Stimulated activated CD4-positive, alpha-beta T cell treated with anti-CD3 and anti-CD28 coated beads, Interleukin-2, amount 100 ng/mL, for 24 hours (primary cell): ENCODE data around the gene MALT1.

Experiments
- DNase-seq, 2 donors: peaks; one replicate each; pipeline ENCODE4 v3.0.0-alpha.2; 2020

Gene MALT1

GRCh38 chr18:58654896-58655614, 16.2 kb upstream of the MALT1 start:
- no peak for DNase-seq

GRCh38 chr18:58657081-58657480, 14.2 kb upstream of the MALT1 start:
- no peak for DNase-seq

DNA sequence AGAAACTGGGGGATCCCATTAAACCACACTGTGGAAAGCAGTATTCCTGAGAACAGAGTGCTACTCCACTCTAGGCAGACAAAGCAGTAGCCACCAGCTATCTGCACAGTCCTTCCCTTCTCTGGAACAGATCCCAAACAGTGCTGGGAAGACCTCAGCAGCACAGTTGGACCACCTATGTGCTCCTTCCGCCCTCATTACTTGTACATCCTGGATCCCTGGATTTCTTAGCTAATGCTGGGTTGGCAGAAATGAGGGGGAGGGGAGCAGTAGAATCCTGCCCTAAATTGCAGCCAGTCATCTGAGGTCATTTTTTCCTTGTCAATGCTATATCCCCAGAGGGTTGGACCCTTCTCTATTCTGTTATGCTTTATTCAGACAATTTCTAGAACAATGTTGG, 13.8 kb upstream of the MALT1 start:
- no peak for DNase-seq

GRCh38 chr18:58659691-58660090, 11.6 kb upstream of the MALT1 start:
- no peak for DNase-seq

DNA sequence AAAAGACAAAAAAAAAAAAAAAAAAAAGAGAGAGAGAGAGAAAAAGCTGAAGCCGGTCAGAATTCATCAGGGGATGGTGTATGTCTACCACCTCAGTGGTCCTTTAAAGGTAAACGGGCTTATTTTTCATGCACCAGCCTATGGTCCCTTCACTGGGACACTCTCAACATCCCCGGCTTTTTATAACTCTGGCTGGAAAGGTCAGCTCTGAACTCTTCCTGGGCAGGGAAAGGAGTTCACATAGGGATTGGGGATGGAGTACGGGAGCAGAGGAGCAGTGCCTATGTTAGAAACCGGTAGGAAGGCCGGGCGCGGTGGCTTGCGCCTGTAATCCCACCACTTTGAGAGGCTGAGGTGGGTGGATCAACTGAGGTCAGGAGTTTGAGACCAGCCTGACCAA, 10.3 kb upstream of the MALT1 start:
- no peak for DNase-seq

GRCh38 chr18:58661423-58661822, 9.8 kb upstream of the MALT1 start:
- no peak for DNase-seq

GRCh38 chr18:58662118-58662517, 9.1 kb upstream of the MALT1 start:
- no peak for DNase-seq

GRCh38 chr18:58666176-58666575, 5.1 kb upstream of the MALT1 start:
- no peak for DNase-seq

- DNase-seq, result no peak
Measured at GRCh38 chr18:58668211-58668610, 3.1 kb upstream of the MALT1 start.

DNA sequence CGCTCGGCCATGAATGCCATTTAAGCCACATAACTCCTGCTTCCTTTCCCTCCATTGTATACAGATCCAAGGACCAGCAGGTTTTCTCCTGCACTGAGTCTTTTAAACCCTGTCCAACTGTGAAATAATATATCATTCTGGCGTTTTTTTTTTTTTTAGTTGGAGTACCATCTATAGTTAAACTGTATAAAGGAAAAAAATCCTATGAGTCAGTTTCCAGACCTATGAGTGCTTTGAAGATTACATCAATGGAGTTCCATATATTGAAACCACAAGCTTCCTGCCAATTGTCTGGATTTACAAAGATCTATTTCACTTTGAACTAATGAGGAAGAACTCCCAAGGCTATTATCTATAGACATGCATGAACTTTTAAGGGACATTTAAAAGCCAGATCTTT, 2.4 kb upstream of the MALT1 start:
- no peak for DNase-seq

DNA sequence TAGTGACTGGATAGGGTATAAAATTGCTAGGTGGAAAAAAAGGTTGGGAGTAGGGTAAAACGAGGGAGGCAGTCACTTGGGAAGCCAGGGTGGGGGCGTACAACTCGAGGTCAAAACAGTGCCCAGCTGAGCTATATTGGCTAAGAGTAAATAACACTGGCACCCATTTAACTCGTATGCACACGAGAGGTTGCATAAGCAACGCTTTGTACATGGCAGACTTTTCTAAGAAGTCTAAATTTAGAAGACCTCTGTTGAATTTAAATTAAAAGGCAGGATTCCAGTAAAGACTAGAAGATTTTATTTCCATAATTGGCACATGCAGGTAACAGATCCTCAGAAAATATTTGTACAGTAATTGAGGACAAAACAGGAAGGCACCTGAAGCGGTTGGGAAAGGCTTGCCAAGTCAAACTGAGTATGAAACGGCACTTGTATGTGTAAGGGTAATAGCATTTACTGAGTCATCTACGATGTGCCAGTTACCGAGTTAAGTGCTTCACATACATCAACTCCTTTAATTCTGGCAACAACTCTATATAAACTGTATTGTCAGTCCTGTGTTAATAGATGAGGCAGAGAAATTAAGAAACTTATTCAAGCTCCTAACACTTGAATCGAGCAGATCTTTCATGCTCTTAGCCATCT, 1.4 kb upstream of the MALT1 start:
- no peak for DNase-seq

DNA sequence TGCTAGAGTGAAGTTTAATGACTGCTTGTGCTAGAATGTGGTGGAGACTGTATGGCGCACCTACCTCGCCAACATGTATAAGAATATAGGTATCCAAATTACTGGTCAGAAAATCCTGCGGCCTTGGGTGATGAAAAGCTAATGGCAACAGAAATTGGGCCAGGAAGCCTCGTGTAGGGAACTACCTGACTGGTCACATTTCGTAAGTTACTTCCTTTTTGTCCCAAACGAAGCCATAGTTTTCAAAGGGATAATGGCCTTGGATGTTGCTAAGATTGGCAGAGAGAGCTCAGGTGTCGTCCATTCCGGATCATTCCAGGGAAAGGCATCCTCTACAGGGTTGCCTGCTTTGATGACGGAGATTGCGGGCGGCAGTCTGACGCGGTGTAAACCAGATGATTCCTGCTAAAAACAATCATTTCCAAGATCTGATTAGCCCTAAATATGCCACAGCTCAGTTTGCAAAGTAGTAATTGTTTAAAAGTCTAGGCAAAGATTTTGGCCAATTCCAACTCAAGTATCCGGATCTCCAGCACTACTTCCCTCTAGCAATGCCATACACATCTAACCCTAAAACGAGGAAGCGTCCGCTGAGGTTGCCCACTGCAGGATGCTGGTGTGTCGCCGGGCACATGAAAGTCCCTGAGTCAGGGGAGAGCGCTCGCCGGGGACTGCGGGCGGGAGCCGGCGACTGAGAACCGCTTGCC, 708 bp upstream of the MALT1 start:
- no peak for DNase-seq

DNA sequence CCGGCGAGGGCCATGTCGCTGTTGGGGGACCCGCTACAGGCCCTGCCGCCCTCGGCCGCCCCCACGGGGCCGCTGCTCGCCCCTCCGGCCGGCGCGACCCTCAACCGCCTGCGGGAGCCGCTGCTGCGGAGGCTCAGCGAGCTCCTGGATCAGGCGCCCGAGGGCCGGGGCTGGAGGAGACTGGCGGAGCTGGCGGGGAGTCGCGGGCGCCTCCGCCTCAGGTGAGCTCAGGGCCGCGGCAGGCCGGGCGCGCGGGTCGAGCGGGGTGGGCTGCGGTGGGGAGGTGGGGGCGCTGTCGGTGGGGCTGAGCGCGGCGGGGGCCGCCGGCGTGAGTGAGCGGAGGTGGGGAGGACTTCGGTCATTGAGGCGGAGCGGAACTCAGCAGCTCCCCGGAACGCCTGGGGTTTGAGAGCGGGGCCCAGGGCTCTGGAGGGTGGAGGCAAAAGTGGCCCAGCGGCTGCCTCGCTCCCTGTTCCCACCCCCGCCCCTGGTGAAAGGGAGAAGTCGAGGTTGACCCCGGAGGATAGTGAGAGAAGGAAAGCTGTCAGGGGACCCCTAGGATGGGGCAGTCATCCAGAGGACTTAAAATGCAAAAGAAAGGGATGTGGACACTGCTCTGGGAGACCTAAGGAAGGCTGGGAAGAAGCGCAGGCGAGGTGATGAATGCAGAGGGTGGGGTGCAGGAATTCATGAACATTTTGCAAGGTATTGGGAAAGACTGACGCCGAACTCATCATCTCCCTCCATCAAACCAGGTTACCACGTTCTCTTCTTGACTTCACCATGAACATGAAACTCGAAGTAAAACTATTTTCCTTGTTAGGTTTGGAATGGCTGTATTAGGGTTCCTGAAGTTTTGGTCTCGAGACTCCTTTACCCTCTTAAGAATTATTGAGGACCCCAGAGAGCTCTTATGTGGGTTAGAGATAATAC, 633 bp downstream of the MALT1 start:
- DNase-seq, result peak; percentile 55 to 59

GRCh38 chr18:58674159-58674558, 2.9 kb downstream of the MALT1 start:
- no peak for DNase-seq

GRCh38 chr18:58674863-58675472, 3.7 kb downstream of the MALT1 start:
- no peak for DNase-seq

GRCh38 chr18:58676270-58676669, 5.0 kb downstream of the MALT1 start:
- DNase-seq, result no peak

- DNase-seq, result no peak
Measured at GRCh38 chr18:58682429-58683069, 11.3 kb downstream of the MALT1 start.

DNA sequence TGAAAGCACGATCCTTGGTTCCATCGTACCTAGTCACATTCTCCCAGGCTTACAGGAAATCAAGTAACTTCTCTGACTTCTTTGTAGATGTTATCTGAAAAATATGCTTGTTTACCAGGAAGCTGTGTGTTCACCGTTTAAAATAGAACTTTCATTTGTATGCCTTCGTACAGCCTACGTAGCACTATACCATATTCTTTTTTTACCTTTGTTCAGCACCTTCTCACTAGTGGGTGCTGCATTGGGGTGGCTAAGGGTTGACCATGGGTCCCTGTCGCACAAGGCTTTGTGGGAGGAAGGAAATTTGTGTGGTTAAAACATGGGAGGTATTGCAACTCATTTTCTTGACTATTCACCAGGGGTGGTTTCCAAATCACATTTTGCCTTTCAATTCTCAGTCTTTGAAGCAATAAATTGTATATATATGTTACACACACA, 16.6 kb downstream of the MALT1 start:
- DNase-seq, result peak; percentile 48 to 62

- no peak for DNase-seq
Measured at GRCh38 chr18:58690259-58690658, 19.0 kb downstream of the MALT1 start.

GRCh38 chr18:58691256-58691655, 20.0 kb downstream of the MALT1 start:
- no peak for DNase-seq

DNA sequence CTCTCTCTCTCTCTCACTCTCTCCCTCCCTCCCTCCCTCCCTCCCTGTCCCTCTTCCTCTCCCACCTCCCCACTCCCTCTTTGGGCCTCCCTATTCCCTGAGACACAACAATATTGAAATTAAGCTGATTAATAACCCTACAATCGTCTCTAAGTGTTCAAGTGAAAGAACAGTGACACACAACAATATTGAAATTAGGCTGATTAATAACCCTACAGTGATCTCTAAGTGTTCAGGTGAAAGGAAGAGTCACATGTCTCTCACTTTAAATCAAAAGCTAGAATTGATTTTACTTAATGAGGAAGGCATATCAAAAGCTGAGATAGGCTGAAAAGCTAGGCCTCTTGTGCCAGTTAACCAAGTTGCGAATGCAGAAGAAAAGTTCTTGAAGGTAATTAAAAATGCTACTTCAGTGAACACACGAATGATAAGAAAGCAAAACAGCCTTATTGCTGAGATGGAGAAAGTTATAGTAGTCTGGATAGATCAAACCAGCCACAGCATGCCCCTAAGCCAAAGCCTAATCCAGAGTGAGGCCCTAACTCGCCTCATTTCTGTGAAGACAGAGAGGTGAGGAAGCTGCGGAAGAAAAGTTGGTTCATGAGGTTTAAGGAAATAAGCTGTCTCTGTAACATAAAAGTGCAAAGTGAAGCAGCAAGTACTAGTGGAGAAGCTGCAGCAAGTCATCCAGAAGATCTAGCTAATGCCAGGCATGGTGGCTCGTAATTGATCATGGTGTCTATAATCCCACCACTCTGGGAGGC, 21.3 kb downstream of the MALT1 start:
- no peak for DNase-seq
